Memory B cell (primary cell): ENCODE measurements around the gene OR52W1.

Experiments
- ATAC-seq: fragments of 150-1000 bp; cut with Tn5 transposase; 2 replicates; pipeline ENCODE4 v1.10.0; 2021; ENCODE audit warnings: low read depth, mild to moderate bottlenecking, moderate library complexity
- DNase-seq, 2 donors: peaks; one replicate each; pipeline ENCODE4 v3.0.0; 2022; ENCODE audit warnings: low spot score in 2 of 2
- H3K27ac Mint-ChIP-seq: one replicate; pipeline ENCODE4 v1.8.0; 2022; ENCODE audit warnings: mild to moderate bottlenecking, moderate library complexity, mixed read lengths
- H3K27me3 Mint-ChIP-seq: one replicate; pipeline ENCODE4 v1.8.0; 2022; ENCODE audit warnings: mixed read lengths
- H3K36me3 Mint-ChIP-seq: one replicate; pipeline ENCODE4 v1.8.0; 2022; ENCODE audit warnings: mild to moderate bottlenecking, mixed read lengths
- H3K4me1 Mint-ChIP-seq: one replicate; pipeline ENCODE4 v1.8.0; 2022; ENCODE audit warnings: mixed read lengths
- H3K4me3 Mint-ChIP-seq: one replicate; pipeline ENCODE4 v1.8.0; 2022; ENCODE audit warnings: mild to moderate bottlenecking, moderate library complexity, mixed read lengths
- H3K9me3 Mint-ChIP-seq: one replicate; pipeline ENCODE4 v1.8.0; 2022; ENCODE audit warnings: mixed read lengths

OR52W1 gene

DNA sequence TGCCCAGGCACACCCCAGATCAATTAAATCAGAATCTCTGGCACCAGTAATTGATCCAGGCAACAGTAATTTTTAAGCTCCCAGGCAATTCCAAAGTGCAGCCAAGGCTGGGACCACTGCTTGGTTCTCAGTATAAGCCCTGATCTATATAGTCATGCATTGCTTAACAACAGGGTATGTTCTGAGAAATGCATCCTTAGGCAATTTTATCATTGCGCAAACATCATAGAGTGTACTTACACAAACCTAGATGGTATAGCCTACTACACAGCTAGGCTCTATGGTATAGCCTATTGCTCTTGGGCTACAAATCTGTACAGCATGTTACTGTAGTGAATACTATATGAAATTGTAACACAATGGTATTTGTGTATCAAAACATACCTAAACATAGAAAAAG is 5.7 kb downstream of the OR52W1 start:
- Mint-ChIP-seq H3K27ac (no peak overlapping the region), H3K27me3 (no peaks in the 10 kb centered on the region), H3K36me3 (peaks cover 13% of the 10 kb centered on the region), H3K4me3 (no peak overlapping the region), H3K4me1 (peaks cover 12% of the 10 kb centered on the region), H3K9me3 (no peaks in the 10 kb centered on the region)
- DNase-seq (no peak), ATAC-seq (no peak)

GRCh38 chr11:6205366-6205765 is 6.3 kb downstream of the OR52W1 start, which contains the start of gene C11orf42:
C11orf42 (plus strand) TSS chr11:6205557; CDS start chr11:6205616, 59 bp downstream.
- Mint-ChIP-seq H3K4me3 (no peak within 1 kb of the TSS), H3K27ac (no peak within 1 kb of the TSS), H3K4me1 (peaks cover 12% of the 10 kb centered on the region), H3K36me3 (peaks cover 15% of the 10 kb centered on the region), H3K27me3 (no peaks in the 10 kb centered on the region), H3K9me3 (no peaks in the 10 kb centered on the region)
- no peak for ATAC-seq
- no peak for DNase-seq

- H3K9me3 Mint-ChIP-seq: no peaks in the 10 kb centered on the region
- DNase-seq: no peak
Observed at GRCh38 chr11:6206456-6207180, 7.6 kb downstream of the OR52W1 start.

DNA sequence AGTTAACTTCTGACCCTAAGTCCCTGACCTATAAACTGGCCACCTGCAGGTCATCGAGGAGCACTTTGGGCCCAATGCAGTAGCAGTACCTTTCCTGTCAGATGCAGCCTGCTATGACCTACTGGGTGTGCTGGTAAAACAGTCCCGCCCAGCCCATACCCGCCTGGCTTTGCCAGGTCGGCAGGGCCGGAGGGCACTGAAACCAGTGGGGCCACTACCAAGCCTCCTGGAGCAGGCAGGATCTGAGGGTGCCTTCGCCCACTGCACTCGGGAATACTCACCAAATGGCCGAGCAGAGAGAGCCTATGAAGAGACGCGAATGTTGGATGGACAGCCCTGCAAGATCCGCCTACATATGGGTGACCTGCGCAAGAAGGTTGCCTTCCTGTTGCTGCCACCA is 10.8 kb downstream of the OR52W1 start:
- no peak for ATAC-seq
- Mint-ChIP-seq H3K4me3 (no peak overlapping the region), H3K27ac (no peak overlapping the region), H3K36me3 (peaks cover 15% of the 10 kb centered on the region), H3K27me3 (no peaks in the 10 kb centered on the region), H3K9me3 (no peaks in the 10 kb centered on the region), H3K4me1 (no peaks in the 10 kb centered on the region)
- DNase-seq: no peak

More at GRCh38 chr11:6206456-6207180, 7.6 kb downstream of the OR52W1 start:
- no peak overlapping the region for H3K4me3 Mint-ChIP-seq
- peaks cover 12% of the 10 kb centered on the region for H3K4me1 Mint-ChIP-seq
- peaks cover 18% of the 10 kb centered on the region for H3K36me3 Mint-ChIP-seq
- H3K27ac Mint-ChIP-seq: no peak overlapping the region
- no peaks in the 10 kb centered on the region for H3K27me3 Mint-ChIP-seq
- ATAC-seq: no peak

- no peaks in the 10 kb centered on the region for H3K9me3 Mint-ChIP-seq
- no peaks in the 10 kb centered on the region for H3K27me3 Mint-ChIP-seq
- H3K4me3 Mint-ChIP-seq: no peak overlapping the region
- peaks cover 17% of the 10 kb centered on the region for H3K36me3 Mint-ChIP-seq
- DNase-seq (no peak), ATAC-seq (no peak)
- no peaks in the 10 kb centered on the region for H3K4me1 Mint-ChIP-seq
- H3K27ac Mint-ChIP-seq: no peak overlapping the region
Observed at GRCh38 chr11:6210274-6210955, 11.4 kb downstream of the OR52W1 start.

GRCh38 chr11:6214530-6214929 is 15.5 kb downstream of the OR52W1 start:
- H3K27ac Mint-ChIP-seq: no peak overlapping the region
- no peak overlapping the region for H3K4me3 Mint-ChIP-seq
- H3K27me3 Mint-ChIP-seq: no peaks in the 10 kb centered on the region
- DNase-seq (no peak), ATAC-seq (no peak)
- H3K9me3 Mint-ChIP-seq: no peaks in the 10 kb centered on the region
- H3K36me3 Mint-ChIP-seq: peaks cover 30% of the 10 kb centered on the region
- peaks cover 3% of the 10 kb centered on the region for H3K4me1 Mint-ChIP-seq

DNA sequence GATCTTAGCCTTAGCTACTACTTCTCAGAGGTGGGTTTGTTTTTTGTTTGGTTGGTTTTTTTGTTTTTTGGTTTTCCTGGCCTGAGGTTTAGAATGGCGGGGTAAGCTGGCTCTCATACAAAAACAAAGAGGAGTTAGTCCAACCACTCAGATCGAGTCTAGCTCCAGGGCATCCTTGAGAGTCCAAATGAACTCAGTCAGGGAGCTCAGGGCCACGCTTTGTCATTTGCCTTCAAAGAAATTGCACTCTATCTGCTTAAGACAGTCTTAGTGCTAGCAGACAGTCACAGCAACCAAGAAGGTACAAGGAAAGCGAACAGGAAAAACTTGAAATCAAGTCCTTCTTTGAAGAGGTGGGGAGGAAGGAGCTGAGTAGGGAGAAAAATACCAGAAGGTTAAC is 17.5 kb downstream of the OR52W1 start:
- H3K4me1 Mint-ChIP-seq: peaks cover 5% of the 10 kb centered on the region
- no peaks in the 10 kb centered on the region for H3K9me3 Mint-ChIP-seq
- DNase-seq (no peak), ATAC-seq (no peak)
- H3K36me3 Mint-ChIP-seq: peaks cover 34% of the 10 kb centered on the region
- H3K27me3 Mint-ChIP-seq: no peaks in the 10 kb centered on the region
- no peak overlapping the region for H3K27ac Mint-ChIP-seq
- no peak overlapping the region for H3K4me3 Mint-ChIP-seq

DNA sequence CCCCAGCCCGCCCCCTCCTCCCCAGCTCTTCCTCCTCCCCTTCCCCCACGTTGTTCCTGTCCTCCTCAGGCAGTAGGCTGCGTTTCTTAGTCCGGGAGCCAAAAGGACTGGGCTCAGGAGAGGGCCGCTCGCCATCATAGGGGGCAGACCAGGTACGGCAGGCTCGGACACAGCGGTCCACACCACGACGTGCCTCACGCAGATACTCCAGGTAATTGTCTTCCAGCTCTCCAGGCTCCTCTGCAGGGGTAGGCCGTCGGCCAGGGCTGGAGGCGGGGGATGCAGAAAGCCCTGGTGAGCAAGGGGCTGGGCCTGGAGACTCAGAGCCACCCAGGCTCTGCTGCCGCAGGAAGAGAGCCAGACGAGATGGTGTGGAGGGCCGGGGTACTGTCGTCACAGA is 18.7 kb downstream of the OR52W1 start:
- H3K27me3 Mint-ChIP-seq: no peaks in the 10 kb centered on the region
- H3K4me1 Mint-ChIP-seq: peaks cover 8% of the 10 kb centered on the region
- no peak overlapping the region for H3K27ac Mint-ChIP-seq
- peaks cover 43% of the 10 kb centered on the region for H3K36me3 Mint-ChIP-seq
- H3K4me3 Mint-ChIP-seq: no peak overlapping the region
- ATAC-seq: no peak
- DNase-seq: no peak
- H3K9me3 Mint-ChIP-seq: no peaks in the 10 kb centered on the region

DNA sequence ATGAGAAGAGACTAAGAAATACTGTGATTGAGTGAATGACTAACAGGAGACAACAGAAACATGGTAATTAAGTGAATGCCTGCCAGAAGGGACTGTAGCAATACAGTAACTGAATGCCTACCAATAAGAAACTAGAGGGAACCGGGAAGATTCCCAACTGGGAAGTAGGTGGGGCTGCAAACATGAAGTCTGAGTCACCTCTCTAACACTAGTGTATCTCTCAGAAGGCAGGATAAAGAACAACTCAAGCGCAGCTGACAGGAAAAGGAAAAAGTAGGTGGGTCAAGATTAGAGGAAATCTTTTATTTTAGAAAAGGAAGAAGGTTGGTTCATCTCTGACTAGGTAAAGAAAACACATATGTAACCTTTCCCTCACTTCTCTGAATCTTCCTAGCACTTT is 20.3 kb downstream of the OR52W1 start:
- DNase-seq (no peak), ATAC-seq (no peak)
- Mint-ChIP-seq H3K27me3 (no peaks in the 10 kb centered on the region), H3K9me3 (no peaks in the 10 kb centered on the region), H3K27ac (no peak overlapping the region), H3K4me1 (peaks cover 8% of the 10 kb centered on the region), H3K36me3 (peaks cover 49% of the 10 kb centered on the region), H3K4me3 (no peak overlapping the region)

GRCh38 chr11:6223854-6224253 is 24.8 kb downstream of the OR52W1 start:
- Mint-ChIP-seq H3K27me3 (no peaks in the 10 kb centered on the region), H3K27ac (no peak overlapping the region), H3K4me3 (no peak overlapping the region), H3K9me3 (no peaks in the 10 kb centered on the region), H3K4me1 (peaks cover 33% of the 10 kb centered on the region), H3K36me3 (peaks cover 44% of the 10 kb centered on the region)
- ATAC-seq (no peak), DNase-seq (no peak)

- ATAC-seq (no peak), DNase-seq (no peak)
- no peaks in the 10 kb centered on the region for H3K9me3 Mint-ChIP-seq
Observed at GRCh38 chr11:6224421-6224820, 25.4 kb downstream of the OR52W1 start.

GRCh38 chr11:6225024-6225423 is 26.0 kb downstream of the OR52W1 start:
- no peak for ATAC-seq
- H3K9me3 Mint-ChIP-seq: no peaks in the 10 kb centered on the region
- H3K4me3 Mint-ChIP-seq: no peak overlapping the region
- no peak overlapping the region for H3K27ac Mint-ChIP-seq
- DNase-seq: no peak
- H3K36me3 Mint-ChIP-seq: peaks cover 42% of the 10 kb centered on the region
- H3K4me1 Mint-ChIP-seq: peaks cover 38% of the 10 kb centered on the region
- no peaks in the 10 kb centered on the region for H3K27me3 Mint-ChIP-seq

More at GRCh38 chr11:6224421-6224820, 25.4 kb downstream of the OR52W1 start:
- Mint-ChIP-seq H3K27ac (no peak overlapping the region), H3K4me3 (no peak overlapping the region), H3K27me3 (no peaks in the 10 kb centered on the region), H3K36me3 (peaks cover 42% of the 10 kb centered on the region), H3K4me1 (peaks cover 36% of the 10 kb centered on the region)

DNA sequence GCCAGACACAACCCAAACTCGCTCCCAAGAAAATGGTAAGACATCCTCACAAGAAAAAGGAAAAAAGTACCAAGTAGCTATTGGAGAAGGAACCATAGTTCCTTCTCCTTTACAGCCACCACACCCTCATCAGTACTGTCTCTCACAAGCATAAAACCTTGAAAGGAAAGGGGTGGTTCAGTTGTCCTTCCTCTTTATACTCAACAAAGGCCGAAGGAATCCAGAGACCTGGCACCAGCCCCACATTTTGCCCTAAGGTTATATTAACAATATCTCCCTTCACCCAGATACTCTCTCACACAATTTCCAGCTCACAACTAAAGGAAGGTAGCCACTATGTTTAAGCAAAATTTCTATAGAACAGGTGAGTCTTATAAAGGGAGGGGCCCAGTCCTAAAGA is 26.9 kb downstream of the OR52W1 start:
- peaks cover 44% of the 10 kb centered on the region for H3K4me1 Mint-ChIP-seq
- H3K36me3 Mint-ChIP-seq: peaks cover 37% of the 10 kb centered on the region
- no peak overlapping the region for H3K27ac Mint-ChIP-seq
- no peaks in the 10 kb centered on the region for H3K9me3 Mint-ChIP-seq
- DNase-seq (no peak), ATAC-seq (no peak)
- no peaks in the 10 kb centered on the region for H3K27me3 Mint-ChIP-seq
- H3K4me3 Mint-ChIP-seq: no peak overlapping the region

- Mint-ChIP-seq H3K27me3 (no peaks in the 10 kb centered on the region), H3K27ac (no peak overlapping the region), H3K4me3 (no peak overlapping the region), H3K9me3 (no peaks in the 10 kb centered on the region), H3K36me3 (peaks cover 24% of the 10 kb centered on the region), H3K4me1 (peaks cover 46% of the 10 kb centered on the region)
- ATAC-seq (no peak), DNase-seq (no peak)
Observed at GRCh38 chr11:6228520-6228919, 29.5 kb downstream of the OR52W1 start.

GRCh38 chr11:6229911-6230310 is 30.9 kb downstream of the OR52W1 start:
- no peak overlapping the region for H3K27ac Mint-ChIP-seq
- H3K36me3 Mint-ChIP-seq: peaks cover 17% of the 10 kb centered on the region
- H3K4me3 Mint-ChIP-seq: no peak overlapping the region
- H3K27me3 Mint-ChIP-seq: no peaks in the 10 kb centered on the region
- no peak for DNase-seq
- H3K9me3 Mint-ChIP-seq: no peaks in the 10 kb centered on the region
- peaks cover 52% of the 10 kb centered on the region for H3K4me1 Mint-ChIP-seq
- ATAC-seq: no peak
